HEK293 (cell line): Measurements from ENCODE around the gene USP31.

Experiments
- GFI1B ChIP-seq: fragments of 450-650 bp; formaldehyde crosslinking; IDR thresholded peaks from 2 replicates; pipeline ENCODE4 v1.5.1; 2016; ENCODE audit warnings: missing biosample characterization, missing genetic modification characterization
- IKZF3 ChIP-seq: fragments of 450-650 bp; IDR thresholded peaks from 2 replicates; pipeline ENCODE4 v1.5.0; 2018; ENCODE audit warnings: missing biosample characterization, mild to moderate bottlenecking, missing genetic modification characterization, moderate library complexity
- KLF1 ChIP-seq: fragments of 450-650 bp; formaldehyde crosslinking; IDR thresholded peaks from 2 replicates; pipeline ENCODE4 v1.5.1; 2016; ENCODE audit warnings: missing biosample characterization, missing genetic modification characterization
- KLF9 ChIP-seq: fragments of 450-650 bp; formaldehyde crosslinking; IDR thresholded peaks from 2 replicates; pipeline ENCODE4 v1.5.1; 2016; ENCODE audit warnings: missing biosample characterization, missing genetic modification characterization, low read depth
- ZBTB21 ChIP-seq: fragments of 450-650 bp; formaldehyde crosslinking; IDR thresholded peaks from 2 replicates; pipeline ENCODE4 v1.5.1; 2017; ENCODE audit warnings: missing biosample characterization, missing genetic modification characterization
- ZBTB26 ChIP-seq: fragments of 450-650 bp; formaldehyde crosslinking; optimal IDR thresholded peaks from 2 replicates; pipeline ENCODE3; 2016; ENCODE audit warnings: missing biosample characterization, mild to moderate bottlenecking, missing genetic modification characterization
- ZNF121 ChIP-seq: fragments of 450-650 bp; formaldehyde crosslinking; IDR thresholded peaks from 2 replicates; pipeline ENCODE4 v1.5.1; 2016; ENCODE audit warnings: missing biosample characterization, missing genetic modification characterization
- ZNF148 ChIP-seq: fragments of 450-650 bp; formaldehyde crosslinking; IDR thresholded peaks from 2 replicates; pipeline ENCODE4 v1.5.0; 2017; ENCODE audit warnings: missing biosample characterization, missing genetic modification characterization, borderline replicate concordance
- ZNF169 ChIP-seq: fragments of 450-650 bp; formaldehyde crosslinking; IDR thresholded peaks from 2 replicates; pipeline ENCODE4 v1.5.1; 2016; ENCODE audit warnings: missing biosample characterization, missing genetic modification characterization
- ZNF354C ChIP-seq: fragments of 450-650 bp; formaldehyde crosslinking; IDR thresholded peaks from 2 replicates; pipeline ENCODE4 v1.5.1; 2016; ENCODE audit warnings: missing biosample characterization, missing genetic modification characterization, low read depth, borderline replicate concordance
- ZNF37A ChIP-seq: fragments of 450-650 bp; IDR thresholded peaks from 2 replicates; pipeline ENCODE4 v1.5.1; 2018; ENCODE audit warnings: missing biosample characterization, missing genetic modification characterization
- ZNF544 ChIP-seq: fragments of 450-650 bp; formaldehyde crosslinking; IDR thresholded peaks from 2 replicates; pipeline ENCODE4 v1.5.0; 2017; ENCODE audit warnings: missing biosample characterization, missing genetic modification characterization
- ZNF548 ChIP-seq: fragments of 450-650 bp; formaldehyde crosslinking; IDR thresholded peaks from 2 replicates; pipeline ENCODE4 v1.5.1; 2016; ENCODE audit warnings: missing biosample characterization, missing genetic modification characterization
- ZNF626 ChIP-seq: fragments of 450-650 bp; sonication (Bioruptor Pico); formaldehyde crosslinking; IDR thresholded peaks from 2 replicates; pipeline ENCODE4 v1.5.1; 2018; ENCODE audit warnings: missing biosample characterization, missing genetic modification characterization, inconsistent platforms
- ZNF692 ChIP-seq: fragments of 450-650 bp; formaldehyde crosslinking; IDR thresholded peaks from 2 replicates; pipeline ENCODE4 v1.5.1; 2016; ENCODE audit warnings: missing biosample characterization, missing genetic modification characterization
- ZNF704 ChIP-seq: fragments of 450-650 bp; formaldehyde crosslinking; IDR thresholded peaks from 2 replicates; pipeline ENCODE4 v1.5.1; 2016; ENCODE audit warnings: missing biosample characterization, missing genetic modification characterization
- ZNF76 ChIP-seq: fragments of 450-650 bp; formaldehyde crosslinking; IDR thresholded peaks from 2 replicates; pipeline ENCODE4; 2016; ENCODE audit warnings: low read depth, missing biosample characterization, missing genetic modification characterization, borderline replicate concordance
- TF ChIP-seq, protein P1 (sequence below): fragments of 450-650 bp; formaldehyde crosslinking; IDR thresholded peaks from 2 replicates; pipeline ENCODE4 v1.5.1; 2017; ENCODE audit warnings: missing biosample characterization, missing genetic modification characterization
- TF ChIP-seq, protein P2 (sequence below): fragments of 450-650 bp; formaldehyde crosslinking; IDR thresholded peaks from 2 replicates; pipeline ENCODE4 v1.5.1; 2017; ENCODE audit warnings: missing biosample characterization, missing genetic modification characterization
- TF ChIP-seq, protein P3 (sequence below): fragments of 450-650 bp; formaldehyde crosslinking; IDR thresholded peaks from 2 replicates; pipeline ENCODE4 v1.5.1; 2016; ENCODE audit warnings: missing biosample characterization, missing genetic modification characterization
- TF ChIP-seq, protein P4 (sequence below): fragments of 450-650 bp; formaldehyde crosslinking; IDR thresholded peaks from 2 replicates; pipeline ENCODE4 v1.5.1; 2016; ENCODE audit warnings: missing biosample characterization, missing genetic modification characterization, borderline replicate concordance

The USP31 gene

GRCh38 chr16:23148513-23149266 is 562 bp downstream of the USP31 start (continued):
- TF ChIP-seq, protein P1, sequence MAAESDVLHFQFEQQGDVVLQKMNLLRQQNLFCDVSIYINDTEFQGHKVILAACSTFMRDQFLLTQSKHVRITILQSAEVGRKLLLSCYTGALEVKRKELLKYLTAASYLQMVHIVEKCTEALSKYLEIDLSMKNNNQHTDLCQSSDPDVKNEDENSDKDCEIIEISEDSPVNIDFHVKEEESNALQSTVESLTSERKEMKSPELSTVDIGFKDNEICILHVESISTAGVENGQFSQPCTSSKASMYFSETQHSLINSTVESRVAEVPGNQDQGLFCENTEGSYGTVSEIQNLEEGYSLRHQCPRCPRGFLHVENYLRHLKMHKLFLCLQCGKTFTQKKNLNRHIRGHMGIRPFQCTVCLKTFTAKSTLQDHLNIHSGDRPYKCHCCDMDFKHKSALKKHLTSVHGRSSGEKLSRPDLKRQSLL (tag by site-specific recombination), result no peak
- TF ChIP-seq, protein P2, sequence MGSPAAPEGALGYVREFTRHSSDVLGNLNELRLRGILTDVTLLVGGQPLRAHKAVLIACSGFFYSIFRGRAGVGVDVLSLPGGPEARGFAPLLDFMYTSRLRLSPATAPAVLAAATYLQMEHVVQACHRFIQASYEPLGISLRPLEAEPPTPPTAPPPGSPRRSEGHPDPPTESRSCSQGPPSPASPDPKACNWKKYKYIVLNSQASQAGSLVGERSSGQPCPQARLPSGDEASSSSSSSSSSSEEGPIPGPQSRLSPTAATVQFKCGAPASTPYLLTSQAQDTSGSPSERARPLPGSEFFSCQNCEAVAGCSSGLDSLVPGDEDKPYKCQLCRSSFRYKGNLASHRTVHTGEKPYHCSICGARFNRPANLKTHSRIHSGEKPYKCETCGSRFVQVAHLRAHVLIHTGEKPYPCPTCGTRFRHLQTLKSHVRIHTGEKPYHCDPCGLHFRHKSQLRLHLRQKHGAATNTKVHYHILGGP, result no peak
- TF ChIP-seq ZNF704 (no peak), ZNF544 (tag by site-specific recombination) (no peak), ZNF121 (tag by site-specific recombination) (no peak), KLF9 (tag by site-specific recombination) (no peak), ZBTB26 (tag by site-specific recombination) (peak; percentile 77), ZNF548 (tag by site-specific recombination) (no peak), ZNF626 (tag by site-specific recombination) (no peak), ZNF692 (tag by site-specific recombination) (peak; percentile 46; the same call in 1 of the 2 replicates), ZNF169 (tag by site-specific recombination) (no peak), ZNF354C (tag by site-specific recombination) (no peak), IKZF3 (tag by site-specific recombination) (no peak), KLF1 (tag by site-specific recombination) (no peak; the same call in 1 of the 2 replicates), ZNF148 (no peak), GFI1B (no peak), ZNF37A (tag by site-specific recombination) (no peak), ZBTB21 (tag by site-specific recombination) (no peak), ZNF76 (peak; percentile 15; the same call in 1 of the 2 replicates)
- TF ChIP-seq, protein P3, sequence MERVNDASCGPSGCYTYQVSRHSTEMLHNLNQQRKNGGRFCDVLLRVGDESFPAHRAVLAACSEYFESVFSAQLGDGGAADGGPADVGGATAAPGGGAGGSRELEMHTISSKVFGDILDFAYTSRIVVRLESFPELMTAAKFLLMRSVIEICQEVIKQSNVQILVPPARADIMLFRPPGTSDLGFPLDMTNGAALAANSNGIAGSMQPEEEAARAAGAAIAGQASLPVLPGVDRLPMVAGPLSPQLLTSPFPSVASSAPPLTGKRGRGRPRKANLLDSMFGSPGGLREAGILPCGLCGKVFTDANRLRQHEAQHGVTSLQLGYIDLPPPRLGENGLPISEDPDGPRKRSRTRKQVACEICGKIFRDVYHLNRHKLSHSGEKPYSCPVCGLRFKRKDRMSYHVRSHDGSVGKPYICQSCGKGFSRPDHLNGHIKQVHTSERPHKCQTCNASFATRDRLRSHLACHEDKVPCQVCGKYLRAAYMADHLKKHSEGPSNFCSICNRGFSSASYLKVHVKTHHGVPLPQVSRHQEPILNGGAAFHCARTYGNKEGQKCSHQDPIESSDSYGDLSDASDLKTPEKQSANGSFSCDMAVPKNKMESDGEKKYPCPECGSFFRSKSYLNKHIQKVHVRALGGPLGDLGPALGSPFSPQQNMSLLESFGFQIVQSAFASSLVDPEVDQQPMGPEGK (tag by site-specific recombination), result peak; percentile 60
- TF ChIP-seq, protein P4, sequence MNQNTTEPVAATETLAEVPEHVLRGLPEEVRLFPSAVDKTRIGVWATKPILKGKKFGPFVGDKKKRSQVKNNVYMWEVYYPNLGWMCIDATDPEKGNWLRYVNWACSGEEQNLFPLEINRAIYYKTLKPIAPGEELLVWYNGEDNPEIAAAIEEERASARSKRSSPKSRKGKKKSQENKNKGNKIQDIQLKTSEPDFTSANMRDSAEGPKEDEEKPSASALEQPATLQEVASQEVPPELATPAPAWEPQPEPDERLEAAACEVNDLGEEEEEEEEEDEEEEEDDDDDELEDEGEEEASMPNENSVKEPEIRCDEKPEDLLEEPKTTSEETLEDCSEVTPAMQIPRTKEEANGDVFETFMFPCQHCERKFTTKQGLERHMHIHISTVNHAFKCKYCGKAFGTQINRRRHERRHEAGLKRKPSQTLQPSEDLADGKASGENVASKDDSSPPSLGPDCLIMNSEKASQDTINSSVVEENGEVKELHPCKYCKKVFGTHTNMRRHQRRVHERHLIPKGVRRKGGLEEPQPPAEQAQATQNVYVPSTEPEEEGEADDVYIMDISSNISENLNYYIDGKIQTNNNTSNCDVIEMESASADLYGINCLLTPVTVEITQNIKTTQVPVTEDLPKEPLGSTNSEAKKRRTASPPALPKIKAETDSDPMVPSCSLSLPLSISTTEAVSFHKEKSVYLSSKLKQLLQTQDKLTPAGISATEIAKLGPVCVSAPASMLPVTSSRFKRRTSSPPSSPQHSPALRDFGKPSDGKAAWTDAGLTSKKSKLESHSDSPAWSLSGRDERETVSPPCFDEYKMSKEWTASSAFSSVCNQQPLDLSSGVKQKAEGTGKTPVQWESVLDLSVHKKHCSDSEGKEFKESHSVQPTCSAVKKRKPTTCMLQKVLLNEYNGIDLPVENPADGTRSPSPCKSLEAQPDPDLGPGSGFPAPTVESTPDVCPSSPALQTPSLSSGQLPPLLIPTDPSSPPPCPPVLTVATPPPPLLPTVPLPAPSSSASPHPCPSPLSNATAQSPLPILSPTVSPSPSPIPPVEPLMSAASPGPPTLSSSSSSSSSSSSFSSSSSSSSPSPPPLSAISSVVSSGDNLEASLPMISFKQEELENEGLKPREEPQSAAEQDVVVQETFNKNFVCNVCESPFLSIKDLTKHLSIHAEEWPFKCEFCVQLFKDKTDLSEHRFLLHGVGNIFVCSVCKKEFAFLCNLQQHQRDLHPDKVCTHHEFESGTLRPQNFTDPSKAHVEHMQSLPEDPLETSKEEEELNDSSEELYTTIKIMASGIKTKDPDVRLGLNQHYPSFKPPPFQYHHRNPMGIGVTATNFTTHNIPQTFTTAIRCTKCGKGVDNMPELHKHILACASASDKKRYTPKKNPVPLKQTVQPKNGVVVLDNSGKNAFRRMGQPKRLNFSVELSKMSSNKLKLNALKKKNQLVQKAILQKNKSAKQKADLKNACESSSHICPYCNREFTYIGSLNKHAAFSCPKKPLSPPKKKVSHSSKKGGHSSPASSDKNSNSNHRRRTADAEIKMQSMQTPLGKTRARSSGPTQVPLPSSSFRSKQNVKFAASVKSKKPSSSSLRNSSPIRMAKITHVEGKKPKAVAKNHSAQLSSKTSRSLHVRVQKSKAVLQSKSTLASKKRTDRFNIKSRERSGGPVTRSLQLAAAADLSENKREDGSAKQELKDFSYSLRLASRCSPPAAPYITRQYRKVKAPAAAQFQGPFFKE (tag by site-specific recombination), result no peak
